GM08714 (cell line): ENCODE measurements around the gene ZNF618.
A peak's percentile ranks its signal among the peaks of the same experiment; 100 is the strongest.

Experiments used
- H3K4me3 ChIP-seq: fragments of 200-500 bp; sonication (Bioruptor generic); 2 replicates; pipeline ENCODE4 v1.5.1; 2014; ENCODE audit warnings: mild to moderate bottlenecking, low read length, inconsistent platforms
- ZNF274 ChIP-seq: IDR thresholded peaks from 2 replicates; pipeline ENCODE4 v1.6.1; 2012; ENCODE audit warnings: mild to moderate bottlenecking, low read depth, low read length

Gene ZNF618

GRCh38 chr9:113875459-113876150 lies 504 bp upstream of the ZNF618 start:
- TF ChIP-seq ZNF274 = no peak
- H3K4me3 ChIP-seq = no peak overlapping the region; the same call in 1 of the 2 replicates

- H3K4me3 ChIP-seq = peak overlapping the region; percentile 89; the same call in 1 of the 2 replicates
- no peak for TF ChIP-seq ZNF274
Measured at GRCh38 chr9:113876993-113877368, 872 bp downstream of the ZNF618 start.

GRCh38 chr9:113879318-113879717 lies 3.2 kb downstream of the ZNF618 start:
- TF ChIP-seq ZNF274 = no peak
- no peak overlapping the region for H3K4me3 ChIP-seq

- TF ChIP-seq ZNF274 = no peak
- H3K4me3 ChIP-seq = no peak overlapping the region
Measured at GRCh38 chr9:113879911-113880310, 3.8 kb downstream of the ZNF618 start.

GRCh38 chr9:113882181-113882580 lies 6.1 kb downstream of the ZNF618 start:
- TF ChIP-seq ZNF274 = no peak
- no peak overlapping the region for H3K4me3 ChIP-seq

- no peak for TF ChIP-seq ZNF274
- H3K4me3 ChIP-seq = no peak overlapping the region
Measured at GRCh38 chr9:113882636-113883164, 6.6 kb downstream of the ZNF618 start.

GRCh38 chr9:113885183-113886025 lies 9.3 kb downstream of the ZNF618 start:
- no peak for TF ChIP-seq ZNF274
- H3K4me3 ChIP-seq = no peak overlapping the region

- no peak for TF ChIP-seq ZNF274
- H3K4me3 ChIP-seq = no peak overlapping the region
Measured at GRCh38 chr9:113886026-113886369, 9.9 kb downstream of the ZNF618 start.

- no peak for TF ChIP-seq ZNF274
- H3K4me3 ChIP-seq = no peak overlapping the region
Measured at GRCh38 chr9:113886466-113886865, 10.4 kb downstream of the ZNF618 start.

GRCh38 chr9:113886933-113887332 lies 10.8 kb downstream of the ZNF618 start:
- no peak overlapping the region for H3K4me3 ChIP-seq
- TF ChIP-seq ZNF274 = no peak

- TF ChIP-seq ZNF274 = no peak
- H3K4me3 ChIP-seq = no peak overlapping the region
Measured at GRCh38 chr9:113887436-113887835, 11.3 kb downstream of the ZNF618 start.

GRCh38 chr9:113888336-113888735 lies 12.2 kb downstream of the ZNF618 start:
- TF ChIP-seq ZNF274 = no peak
- H3K4me3 ChIP-seq = no peak overlapping the region

GRCh38 chr9:113888976-113889375 lies 12.9 kb downstream of the ZNF618 start:
- H3K4me3 ChIP-seq = no peak overlapping the region
- TF ChIP-seq ZNF274 = no peak

GRCh38 chr9:113890704-113891103 lies 14.6 kb downstream of the ZNF618 start:
- no peak overlapping the region for H3K4me3 ChIP-seq
- TF ChIP-seq ZNF274 = no peak
